Suprapubic skin (tissue), 4 donors: ENCODE measurements around the gene TNRC6B.

Source experiments
- CTCF ChIP-seq, 2 donors: fragments of 200-600 bp in 1 of 2; fragments of 450-650 bp in 1 of 2; sonication (generic) in 1 of 2; IDR thresholded peaks; one replicate each; pipeline ENCODE4 v1.5.1; 2016 to 2019; ENCODE audit warnings: antibody characterized with exemption in 2 of 2, mild to moderate bottlenecking in 1 of 2, moderate library complexity in 1 of 2
- EP300 ChIP-seq: sonication (generic); formaldehyde crosslinking; IDR thresholded peaks from one replicate; pipeline ENCODE4 v1.6.1; 2017; ENCODE audit warnings: antibody characterized with exemption
- POLR2A ChIP-seq, 2 donors: fragments of 450-650 bp; IDR thresholded peaks; one replicate each; pipeline ENCODE4 v1.6.1; 2017; ENCODE audit warnings: antibody characterized with exemption in 2 of 2, mild to moderate bottlenecking in 2 of 2, moderate library complexity in 2 of 2
- POLR2AphosphoS5 ChIP-seq, 3 donors: sonication (generic); formaldehyde crosslinking; IDR thresholded peaks; one replicate each; pipeline ENCODE4 v1.6.1; 2017; ENCODE audit warnings: antibody characterized with exemption in 3 of 3

GRCh38 chr22:40364431-40364830, 186.7 kb downstream of the TNRC6B start:
- no peak for TF ChIP-seq CTCF (IDR thresholded peaks at IDR 0.05)
- no peak for TF ChIP-seq POLR2A (IDR thresholded peaks at IDR 0.05)
- no peak for TF ChIP-seq EP300
- TF ChIP-seq POLR2AphosphoS5 (IDR thresholded peaks at IDR 0.05), result no peak
